Activated effector memory CD4-positive, alpha-beta T cell treated with Interleukin-2 at 50 U/mL for 16 hours (primary cell): Measurements from ENCODE around the gene TMEM247.
"Not testable (repeated sequence)": the region's sequence is repeated elsewhere in the genome, so short reads cannot be mapped to it uniquely, and the experiment has no call there.

Experiments
- DNase-seq: peaks from one replicate; pipeline ENCODE4 v3.0.0-alpha.2; 2020

The TMEM247 gene

DNA sequence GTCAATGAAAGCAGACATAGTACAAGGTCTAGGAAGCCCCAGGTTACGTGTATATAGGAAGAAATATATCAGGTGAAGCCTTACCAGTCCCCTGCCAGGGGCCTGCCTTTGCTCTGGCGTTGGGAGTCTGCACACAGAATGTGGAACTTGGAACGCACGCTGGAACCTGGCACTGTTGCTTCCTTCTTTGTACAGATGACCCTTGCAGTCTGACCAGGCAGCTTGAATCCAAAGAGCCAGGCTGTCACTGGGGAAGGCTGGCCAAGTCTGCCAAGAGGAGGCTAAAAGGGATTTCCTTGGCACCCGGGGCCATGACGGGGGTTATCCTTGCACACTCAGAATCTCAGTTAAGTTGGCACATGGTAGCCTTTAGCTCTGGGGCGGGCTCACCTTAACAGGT is 39.5 kb downstream of the TMEM247 start:
- DNase-seq: no peak

- no peak for DNase-seq
Observed at GRCh38 chr2:46519265-46519664, 39.9 kb downstream of the TMEM247 start.

- DNase-seq: no peak
Observed at GRCh38 chr2:46520130-46520711, 40.9 kb downstream of the TMEM247 start.

DNA sequence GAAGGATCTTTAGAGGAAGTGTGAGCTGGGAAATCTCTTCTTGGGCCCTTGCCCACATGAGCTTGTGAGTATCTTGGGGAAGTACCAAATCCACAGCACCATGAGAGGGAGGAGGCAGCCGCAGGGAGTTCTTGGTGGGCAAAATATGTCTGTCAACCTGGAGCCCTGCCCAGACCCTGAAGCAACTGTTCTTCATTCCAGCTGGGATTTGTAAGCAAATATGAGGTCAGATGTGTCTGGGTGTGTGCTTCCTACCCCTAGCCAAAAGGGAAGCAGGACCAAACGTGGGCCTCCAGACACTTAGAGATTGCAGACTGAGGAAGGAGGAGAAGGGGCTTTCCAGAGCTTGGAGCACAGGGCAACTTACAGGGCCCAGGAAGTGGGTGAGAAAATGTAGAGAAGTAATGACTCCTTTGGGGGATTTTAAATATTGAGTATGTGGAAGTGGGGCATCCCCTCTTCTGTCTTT is 41.9 kb downstream of the TMEM247 start:
- no peak for DNase-seq

- DNase-seq: not testable (repeated sequence)
Observed at GRCh38 chr2:46522385-46522784, 43.0 kb downstream of the TMEM247 start.

DNA sequence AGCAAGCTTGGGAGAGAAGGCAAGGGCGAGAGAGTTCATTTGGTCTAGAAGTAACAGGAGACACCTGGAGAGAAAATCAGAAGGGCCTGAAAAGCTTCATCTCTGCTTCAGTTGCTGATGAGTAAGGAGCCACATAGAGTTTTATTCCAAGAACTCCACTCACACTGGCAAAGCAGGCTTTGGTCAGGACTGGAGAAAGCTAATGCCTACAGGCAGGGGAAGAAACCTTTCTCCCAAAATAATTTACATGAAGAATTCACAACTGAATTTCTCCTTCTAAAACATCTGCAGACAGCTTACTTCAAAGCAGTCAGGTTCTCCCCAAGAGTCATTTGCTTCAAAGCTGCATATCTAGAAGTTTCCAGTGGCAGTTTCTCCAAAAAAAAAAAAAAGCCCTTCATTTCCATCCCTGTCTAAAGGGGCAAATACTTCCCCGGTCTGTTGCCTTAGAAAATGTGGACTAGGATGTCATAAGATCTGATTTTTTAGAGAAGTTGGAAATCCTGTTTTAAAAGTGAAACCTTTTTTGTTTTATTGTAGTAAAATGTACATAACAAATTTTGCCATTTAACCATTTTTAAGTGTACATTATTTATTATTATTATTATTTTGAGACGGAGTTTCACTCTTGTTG is 46.3 kb downstream of the TMEM247 start:
- DNase-seq: no peak

- no peak for DNase-seq
Observed at GRCh38 chr2:46528880-46529279, 49.5 kb downstream of the TMEM247 start.

GRCh38 chr2:46530639-46531038 is 51.3 kb downstream of the TMEM247 start:
- DNase-seq: no peak

- no peak for DNase-seq
Observed at GRCh38 chr2:46531863-46532262, 52.5 kb downstream of the TMEM247 start.
